ENCODE measurements around the gene FBXO34. TPM values are rescaled to one million over a fixed set of nuclear protein-coding genes. Genes with fewer than 3 reads are reported as not detected.
A peak's percentile ranks its signal among the peaks of the same experiment; 100 is the strongest.

The FBXO34 gene
- total RNA-seq, 2 donors from 2014 or later = 44.1 to 51.6 TPM

- Mint-ChIP-seq H3K4me3 (no peak overlapping the region), H3K9me3 (no peaks in the 10 kb centered on the region), H3K36me3 (ENCODE audit: low read depth) (peaks cover 58% of the 10 kb centered on the region), H3K27ac (peak overlapping the region; percentile 8), H3K4me1 (peaks cover 17% of the 10 kb centered on the region), H3K27me3 (ENCODE audit: insufficient read depth) (no peaks in the 10 kb centered on the region)
- TF ChIP-seq, protein P1, sequence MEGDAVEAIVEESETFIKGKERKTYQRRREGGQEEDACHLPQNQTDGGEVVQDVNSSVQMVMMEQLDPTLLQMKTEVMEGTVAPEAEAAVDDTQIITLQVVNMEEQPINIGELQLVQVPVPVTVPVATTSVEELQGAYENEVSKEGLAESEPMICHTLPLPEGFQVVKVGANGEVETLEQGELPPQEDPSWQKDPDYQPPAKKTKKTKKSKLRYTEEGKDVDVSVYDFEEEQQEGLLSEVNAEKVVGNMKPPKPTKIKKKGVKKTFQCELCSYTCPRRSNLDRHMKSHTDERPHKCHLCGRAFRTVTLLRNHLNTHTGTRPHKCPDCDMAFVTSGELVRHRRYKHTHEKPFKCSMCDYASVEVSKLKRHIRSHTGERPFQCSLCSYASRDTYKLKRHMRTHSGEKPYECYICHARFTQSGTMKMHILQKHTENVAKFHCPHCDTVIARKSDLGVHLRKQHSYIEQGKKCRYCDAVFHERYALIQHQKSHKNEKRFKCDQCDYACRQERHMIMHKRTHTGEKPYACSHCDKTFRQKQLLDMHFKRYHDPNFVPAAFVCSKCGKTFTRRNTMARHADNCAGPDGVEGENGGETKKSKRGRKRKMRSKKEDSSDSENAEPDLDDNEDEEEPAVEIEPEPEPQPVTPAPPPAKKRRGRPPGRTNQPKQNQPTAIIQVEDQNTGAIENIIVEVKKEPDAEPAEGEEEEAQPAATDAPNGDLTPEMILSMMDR (conservative IDR thresholded peaks at IDR 0.05) = no peak
- no peaks in the 10 kb centered on the region for H3K4me1 ChIP-seq (ENCODE audit: control insufficient read depth, insufficient read depth, low read length)
- DNase-seq = peak; percentile 65
- peaks cover 87% of the 10 kb centered on the region for H3K36me3 ChIP-seq (ENCODE audit: control insufficient read depth, insufficient read depth, low read length)
- H3K27me3 ChIP-seq (ENCODE audit: control insufficient read depth, insufficient read depth, low read length, poor library complexity, severe bottlenecking) = no peaks in the 10 kb centered on the region
- H3K9me3 ChIP-seq (ENCODE audit: control insufficient read depth, low read length) = no peaks in the 10 kb centered on the region
- no peak overlapping the region for H3K4me3 ChIP-seq (ENCODE audit: low read length)
- 90 to 94% methylated on average over 11 of the region's 11 CpGs for WGBS, 2 experiments (ENCODE audit: insufficient coverage in 1 of 2, insufficient read length in 1 of 2)
- H3K9ac ChIP-seq (ENCODE audit: extremely low read depth, low read length, poor library complexity, severe bottlenecking) = no peak overlapping the region
- no peak overlapping the region for H3K27ac ChIP-seq (ENCODE audit: low read depth, low read length)
Measured at GRCh38 chr14:55353686-55354467, 82.7 kb downstream of the FBXO34 start.

GRCh38 chr14:55354500-55354899, 83.3 kb downstream of the FBXO34 start:
- Histone ChIP-seq H3K27ac (ENCODE audit: low read depth, low read length) (no peak overlapping the region), H3K4me1 (ENCODE audit: control insufficient read depth, insufficient read depth, low read length) (no peaks in the 10 kb centered on the region), H3K36me3 (ENCODE audit: control insufficient read depth, insufficient read depth, low read length) (peaks cover 93% of the 10 kb centered on the region), H3K27me3 (ENCODE audit: control insufficient read depth, insufficient read depth, low read length, poor library complexity, severe bottlenecking) (no peaks in the 10 kb centered on the region), H3K9ac (ENCODE audit: extremely low read depth, low read length, poor library complexity, severe bottlenecking) (no peak overlapping the region), H3K4me3 (ENCODE audit: low read length) (no peak overlapping the region), H3K9me3 (ENCODE audit: control insufficient read depth, low read length) (no peaks in the 10 kb centered on the region)
- H3K36me3 Mint-ChIP-seq (ENCODE audit: low read depth) = peaks cover 62% of the 10 kb centered on the region
- H3K9me3 Mint-ChIP-seq = no peaks in the 10 kb centered on the region
- H3K27me3 Mint-ChIP-seq (ENCODE audit: insufficient read depth) = no peaks in the 10 kb centered on the region
- peak; percentile 87 for DNase-seq
- peaks cover 17% of the 10 kb centered on the region for H3K4me1 Mint-ChIP-seq
- 50 to 56% methylated on average over 2 to 5 of the region's 5 CpGs for WGBS, 2 experiments (ENCODE audit: insufficient coverage in 1 of 2, insufficient read length in 1 of 2)
- peak overlapping the region; percentile 8 for H3K27ac Mint-ChIP-seq
- TF ChIP-seq, protein P1 (conservative IDR thresholded peaks at IDR 0.05) = peak; percentile 83
- H3K4me3 Mint-ChIP-seq = no peak overlapping the region

DNA sequence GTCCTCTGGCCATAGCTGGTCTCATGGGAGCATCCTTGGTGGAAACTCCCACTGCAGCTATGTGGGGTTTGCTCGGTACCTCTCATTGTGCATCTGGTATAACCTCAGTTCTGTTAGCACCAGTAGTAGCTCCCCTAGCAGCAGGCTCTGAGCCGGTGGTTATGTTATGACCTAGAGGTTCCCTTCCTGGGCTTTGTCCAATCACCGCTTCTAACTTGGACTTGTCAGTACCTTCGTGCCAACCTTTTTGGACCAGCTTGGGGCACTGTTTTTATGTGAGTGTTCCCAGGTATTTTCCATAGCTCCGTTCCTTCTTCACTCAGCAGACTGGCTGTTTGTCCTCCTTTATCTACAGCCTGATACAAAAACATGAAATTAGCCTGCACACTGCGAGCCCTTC, 84.7 kb downstream of the FBXO34 start:
- no peaks in the 10 kb centered on the region for H3K9me3 Mint-ChIP-seq
- H3K4me1 ChIP-seq (ENCODE audit: control insufficient read depth, insufficient read depth, low read length) = no peaks in the 10 kb centered on the region
- H3K36me3 ChIP-seq (ENCODE audit: control insufficient read depth, insufficient read depth, low read length) = peaks cover 86% of the 10 kb centered on the region
- no peak for DNase-seq
- no peak overlapping the region for H3K4me3 Mint-ChIP-seq
- H3K9ac ChIP-seq (ENCODE audit: extremely low read depth, low read length, poor library complexity, severe bottlenecking) = no peak overlapping the region
- H3K27me3 ChIP-seq (ENCODE audit: control insufficient read depth, insufficient read depth, low read length, poor library complexity, severe bottlenecking) = no peaks in the 10 kb centered on the region
- no peaks in the 10 kb centered on the region for H3K9me3 ChIP-seq (ENCODE audit: control insufficient read depth, low read length)
- no peaks in the 10 kb centered on the region for H3K27me3 Mint-ChIP-seq (ENCODE audit: insufficient read depth)
- no peak overlapping the region for H3K4me3 ChIP-seq (ENCODE audit: low read length)
- H3K4me1 Mint-ChIP-seq = peaks cover 16% of the 10 kb centered on the region
- TF ChIP-seq, protein P1 (conservative IDR thresholded peaks at IDR 0.05) = no peak
- no peak overlapping the region for H3K27ac Mint-ChIP-seq
- WGBS, 2 experiments (ENCODE audit: insufficient coverage in 1 of 2, insufficient read length in 1 of 2) = 77 to 85% methylated on average over 5 to 6 of the region's 6 CpGs
- H3K27ac ChIP-seq (ENCODE audit: low read depth, low read length) = no peak overlapping the region
- H3K36me3 Mint-ChIP-seq (ENCODE audit: low read depth) = peaks cover 62% of the 10 kb centered on the region
